SIG-M5 treated with dmso at 0.1 percent for 504 hours (cell line): Measurements from ENCODE around the gene PLEKHM3.
A peak's percentile ranks its signal among the peaks of the same experiment; 100 is the strongest.
"Not testable (repeated sequence)": the region's sequence is repeated elsewhere in the genome, so short reads cannot be mapped to it uniquely, and the experiment has no call there.

ENCODE experiments used
- DNase-seq: peaks from one replicate; lab custom pipeline; 2025; ENCODE audit not compliant: unreplicated experiment; lab: John Stamatoyannopoulos, UW

The PLEKHM3 gene

GRCh38 chr2:208037564-208038487 lies 12.5 kb upstream of the PLEKHM3 start:
- DNase-seq, result peak; percentile 9

- DNase-seq, result no peak
Observed at GRCh38 chr2:208036357-208036756, 11.0 kb upstream of the PLEKHM3 start.

GRCh38 chr2:208034503-208035140 lies 9.3 kb upstream of the PLEKHM3 start:
- no peak for DNase-seq

- no peak for DNase-seq
Observed at GRCh38 chr2:208033701-208034502, 8.6 kb upstream of the PLEKHM3 start.

GRCh38 chr2:208031608-208032019 lies 6.3 kb upstream of the PLEKHM3 start:
- peak; percentile 99 for DNase-seq

GRCh38 chr2:208025814-208026184 lies 472 bp upstream of the PLEKHM3 start:
- DNase-seq, result peak; percentile 56

- DNase-seq, result peak; percentile 14
Observed at GRCh38 chr2:208024091-208024490, 1.2 kb downstream of the PLEKHM3 start.

GRCh38 chr2:208020253-208020652 lies 5.1 kb downstream of the PLEKHM3 start:
- DNase-seq, result no peak

- DNase-seq, result not testable (repeated sequence)
Observed at GRCh38 chr2:208018124-208018712, 7.1 kb downstream of the PLEKHM3 start.

GRCh38 chr2:208017721-208018120 lies 7.6 kb downstream of the PLEKHM3 start:
- DNase-seq, result no peak

GRCh38 chr2:208015475-208015874 lies 9.9 kb downstream of the PLEKHM3 start:
- peak; percentile 64 for DNase-seq

GRCh38 chr2:208013285-208014178 lies 11.8 kb downstream of the PLEKHM3 start:
- DNase-seq, result no peak

- DNase-seq, result peak; percentile 35
Observed at GRCh38 chr2:208012449-208012848, 12.9 kb downstream of the PLEKHM3 start.

- peak; percentile 29 for DNase-seq
Observed at GRCh38 chr2:208010506-208010905, 14.8 kb downstream of the PLEKHM3 start.

- DNase-seq, result peak; percentile 2
Observed at GRCh38 chr2:208006833-208007232, 18.5 kb downstream of the PLEKHM3 start.

GRCh38 chr2:208006337-208006736 lies 19.0 kb downstream of the PLEKHM3 start:
- DNase-seq, result no peak

GRCh38 chr2:208001924-208002323 lies 23.4 kb downstream of the PLEKHM3 start:
- no peak for DNase-seq

- no peak for DNase-seq
Observed at GRCh38 chr2:208000701-208001395, 24.5 kb downstream of the PLEKHM3 start.

- peak; percentile 38 for DNase-seq
Observed at GRCh38 chr2:207996848-207997247, 28.5 kb downstream of the PLEKHM3 start.
